ENCODE data around the gene TM4SF20. TPM values are rescaled to one million over a fixed set of nuclear protein-coding genes. Genes with fewer than 3 reads are reported as not detected.

The TM4SF20 gene
- total RNA-seq, 1 donor: not detected

GRCh38 chr2:227351639-227352038 is 27.5 kb downstream of the TM4SF20 start:
- DNase-seq (ENCODE audit: low read depth): no peak
- H3K4me3 ChIP-seq (ENCODE audit: low read depth, low read length): no peak overlapping the region
- no peak for TF ChIP-seq CTCF (IDR thresholded peaks at IDR 0.05; ENCODE audit: insufficient read depth, low read length)

GRCh38 chr2:227349989-227350612 is 29.0 kb downstream of the TM4SF20 start:
- DNase-seq (ENCODE audit: low read depth): no peak
- H3K4me3 ChIP-seq (ENCODE audit: low read depth, low read length): no peak overlapping the region
- no peak for TF ChIP-seq CTCF (IDR thresholded peaks at IDR 0.05; ENCODE audit: insufficient read depth, low read length)

- TF ChIP-seq CTCF (IDR thresholded peaks at IDR 0.05; ENCODE audit: insufficient read depth, low read length): no peak
- no peak overlapping the region for H3K4me3 ChIP-seq (ENCODE audit: low read depth, low read length)
- no peak for DNase-seq (ENCODE audit: low read depth)
These were observed 30.8 kb downstream of the TM4SF20 start for GRCh38 chr2:227348324-227348723.

GRCh38 chr2:227347117-227347516 is 32.0 kb downstream of the TM4SF20 start:
- DNase-seq (ENCODE audit: low read depth): no peak
- no peak for TF ChIP-seq CTCF (IDR thresholded peaks at IDR 0.05; ENCODE audit: insufficient read depth, low read length)
- no peak overlapping the region for H3K4me3 ChIP-seq (ENCODE audit: low read depth, low read length)

GRCh38 chr2:227344231-227344630 is 34.9 kb downstream of the TM4SF20 start:
- TF ChIP-seq CTCF (IDR thresholded peaks at IDR 0.05; ENCODE audit: insufficient read depth, low read length): no peak
- no peak for DNase-seq (ENCODE audit: low read depth)
- H3K4me3 ChIP-seq (ENCODE audit: low read depth, low read length): no peak overlapping the region

GRCh38 chr2:227341553-227341952 is 37.6 kb downstream of the TM4SF20 start:
- H3K4me3 ChIP-seq (ENCODE audit: low read depth, low read length): no peak overlapping the region
- no peak for TF ChIP-seq CTCF (IDR thresholded peaks at IDR 0.05; ENCODE audit: insufficient read depth, low read length)
- no peak for DNase-seq (ENCODE audit: low read depth)

- no peak for TF ChIP-seq CTCF (IDR thresholded peaks at IDR 0.05; ENCODE audit: insufficient read depth, low read length)
- DNase-seq (ENCODE audit: low read depth): no peak
- H3K4me3 ChIP-seq (ENCODE audit: low read depth, low read length): no peak overlapping the region
These were observed 39.0 kb downstream of the TM4SF20 start for GRCh38 chr2:227340106-227340505.
